ENCODE results near the gene MYL3. TPM values are rescaled to one million over a fixed set of nuclear protein-coding genes. Genes with fewer than 3 reads are reported as not detected.
"Not testable (repeated sequence)": the region's sequence is repeated elsewhere in the genome, so short reads cannot be mapped to it uniquely, and the experiment has no call there.

Gene MYL3
- polyA plus RNA-seq (2012; ENCODE audit: insufficient read depth, insufficient read length, low read depth) = not detected

DNA sequence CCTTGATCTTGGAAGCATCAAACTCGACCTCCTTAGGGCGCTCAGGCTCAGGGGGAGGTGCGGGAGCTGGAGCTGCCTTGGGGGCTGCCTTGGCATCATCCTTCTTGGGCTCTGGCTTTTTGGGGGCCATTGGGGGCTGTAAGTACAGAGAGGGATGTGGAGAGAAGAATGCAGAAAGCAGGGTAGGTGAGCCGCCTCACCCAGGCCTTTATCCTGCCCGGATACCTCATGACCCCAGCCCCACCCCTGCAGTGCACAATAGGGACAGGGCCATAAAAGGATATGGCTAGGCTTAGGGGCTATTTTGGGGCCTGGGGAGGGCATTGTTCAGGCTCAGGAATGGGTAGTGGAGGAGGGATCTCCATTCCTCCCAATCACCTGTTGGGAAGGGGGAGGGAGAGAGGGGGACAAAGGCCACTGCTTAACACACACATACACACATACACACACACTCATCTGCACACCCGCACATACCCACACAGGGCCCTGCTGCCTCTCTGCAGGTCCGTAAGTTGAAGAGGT, at the start of gene MYL3:
Gene MYL3 (minus strand): TSS at position 184 of the 522 bp plus-strand sequence. CDS start 54 bp downstream, at position 130.
- H3K4me1 ChIP-seq = no peaks in the 10 kb centered on the region
- no peaks in the 10 kb centered on the region for H3K27me3 ChIP-seq
- no peak within 1 kb of the TSS for H3K4me3 ChIP-seq (ENCODE audit: low read depth, low read length)
- TF ChIP-seq, protein P1, sequence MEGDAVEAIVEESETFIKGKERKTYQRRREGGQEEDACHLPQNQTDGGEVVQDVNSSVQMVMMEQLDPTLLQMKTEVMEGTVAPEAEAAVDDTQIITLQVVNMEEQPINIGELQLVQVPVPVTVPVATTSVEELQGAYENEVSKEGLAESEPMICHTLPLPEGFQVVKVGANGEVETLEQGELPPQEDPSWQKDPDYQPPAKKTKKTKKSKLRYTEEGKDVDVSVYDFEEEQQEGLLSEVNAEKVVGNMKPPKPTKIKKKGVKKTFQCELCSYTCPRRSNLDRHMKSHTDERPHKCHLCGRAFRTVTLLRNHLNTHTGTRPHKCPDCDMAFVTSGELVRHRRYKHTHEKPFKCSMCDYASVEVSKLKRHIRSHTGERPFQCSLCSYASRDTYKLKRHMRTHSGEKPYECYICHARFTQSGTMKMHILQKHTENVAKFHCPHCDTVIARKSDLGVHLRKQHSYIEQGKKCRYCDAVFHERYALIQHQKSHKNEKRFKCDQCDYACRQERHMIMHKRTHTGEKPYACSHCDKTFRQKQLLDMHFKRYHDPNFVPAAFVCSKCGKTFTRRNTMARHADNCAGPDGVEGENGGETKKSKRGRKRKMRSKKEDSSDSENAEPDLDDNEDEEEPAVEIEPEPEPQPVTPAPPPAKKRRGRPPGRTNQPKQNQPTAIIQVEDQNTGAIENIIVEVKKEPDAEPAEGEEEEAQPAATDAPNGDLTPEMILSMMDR (IDR thresholded peaks at IDR 0.05; ENCODE audit: low read depth, low read length) = no peak
- no peaks in the 10 kb centered on the region for H3K9me3 ChIP-seq
- no peak for DNase-seq
- H3K36me3 ChIP-seq = no peaks in the 10 kb centered on the region

DNA sequence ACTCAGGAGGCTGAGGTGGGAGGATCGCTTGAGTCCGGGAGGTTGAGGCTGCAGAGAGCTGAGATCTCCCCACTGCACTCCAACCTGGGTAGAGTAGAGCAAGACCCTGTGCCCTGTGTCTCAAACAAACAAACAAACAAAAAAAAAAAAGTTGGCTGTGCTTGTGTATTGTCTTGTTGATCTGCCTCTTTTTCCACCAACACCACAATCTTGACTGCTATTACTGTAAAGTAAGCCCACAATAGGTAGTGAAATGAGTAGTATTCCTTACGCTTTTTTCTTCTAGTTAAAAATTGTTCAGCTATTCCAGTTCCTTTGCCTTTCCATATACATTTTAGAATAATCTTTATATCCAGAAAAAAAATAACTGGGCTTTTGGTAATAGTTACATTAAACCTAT, 49.7 kb upstream of the MYL3 start:
- Histone ChIP-seq H3K9me3 (no peaks in the 10 kb centered on the region), H3K4me3 (ENCODE audit: low read depth, low read length) (no peak overlapping the region), H3K36me3 (no peaks in the 10 kb centered on the region), H3K27me3 (no peaks in the 10 kb centered on the region), H3K4me1 (peaks cover 7% of the 10 kb centered on the region; the same call in 1 of the 2 replicates)
- TF ChIP-seq, protein P1 (IDR thresholded peaks at IDR 0.05; ENCODE audit: low read depth, low read length) = no peak
- DNase-seq = no peak

DNA sequence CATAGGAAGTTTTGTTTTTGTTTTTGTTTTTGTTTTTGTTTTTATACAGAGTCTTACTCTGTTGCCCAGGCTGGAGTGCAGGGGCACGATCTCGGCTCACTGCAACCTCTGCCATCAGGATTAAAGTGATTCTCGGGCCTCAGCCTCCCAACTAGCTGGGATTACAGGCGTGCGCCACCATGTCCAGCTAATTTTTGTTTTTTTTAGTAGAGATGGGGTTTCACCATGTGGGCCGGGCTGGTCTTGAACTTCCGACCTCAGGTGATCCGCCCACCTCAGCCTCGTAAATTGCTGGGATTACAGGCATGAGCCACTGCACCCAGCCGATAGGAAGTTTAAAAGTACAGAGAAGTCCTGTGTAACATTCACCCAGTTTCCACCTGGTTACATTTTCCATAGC, 47.7 kb upstream of the MYL3 start:
- not testable (repeated sequence) for H3K36me3 ChIP-seq; H3K4me1 ChIP-seq; DNase-seq; H3K9me3 ChIP-seq; H3K4me3 ChIP-seq (ENCODE audit: low read depth, low read length); H3K27me3 ChIP-seq

DNA sequence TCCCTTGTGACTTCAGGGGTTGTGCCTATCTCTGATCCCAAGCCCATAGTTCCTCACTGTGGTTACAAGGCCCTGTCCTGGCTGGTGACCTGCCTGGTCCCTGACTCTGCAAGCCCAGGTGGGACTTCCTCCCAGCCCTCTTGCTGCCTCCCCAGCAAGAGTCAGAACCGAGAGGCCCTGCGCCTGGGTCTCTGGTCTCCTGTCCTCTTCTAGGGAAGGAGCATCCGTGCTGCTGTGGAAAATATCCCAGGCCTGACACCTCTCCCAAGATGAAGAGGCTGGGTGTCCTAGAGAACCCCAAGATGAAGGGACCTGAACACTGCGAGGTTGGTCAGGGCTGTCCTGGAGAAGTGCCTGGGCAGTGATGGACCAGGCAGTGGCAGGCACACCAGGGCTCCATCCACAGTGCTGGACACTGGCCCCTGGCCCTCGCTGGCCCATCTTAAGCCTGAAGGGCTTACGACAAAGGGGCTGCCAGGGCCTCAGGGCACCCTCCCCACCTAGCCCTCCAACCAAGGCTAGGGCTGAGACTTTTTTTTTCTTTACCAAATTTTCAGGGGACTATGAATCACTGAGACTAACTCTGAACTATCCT, 47.0 kb upstream of the MYL3 start:
- no peak for DNase-seq
- Histone ChIP-seq H3K4me3 (ENCODE audit: low read depth, low read length) (no peak overlapping the region), H3K9me3 (no peaks in the 10 kb centered on the region), H3K27me3 (no peaks in the 10 kb centered on the region), H3K36me3 (no peaks in the 10 kb centered on the region), H3K4me1 (peaks cover 7% of the 10 kb centered on the region; the same call in 1 of the 2 replicates)
- TF ChIP-seq, protein P1 (IDR thresholded peaks at IDR 0.05; ENCODE audit: low read depth, low read length) = no peak

DNA sequence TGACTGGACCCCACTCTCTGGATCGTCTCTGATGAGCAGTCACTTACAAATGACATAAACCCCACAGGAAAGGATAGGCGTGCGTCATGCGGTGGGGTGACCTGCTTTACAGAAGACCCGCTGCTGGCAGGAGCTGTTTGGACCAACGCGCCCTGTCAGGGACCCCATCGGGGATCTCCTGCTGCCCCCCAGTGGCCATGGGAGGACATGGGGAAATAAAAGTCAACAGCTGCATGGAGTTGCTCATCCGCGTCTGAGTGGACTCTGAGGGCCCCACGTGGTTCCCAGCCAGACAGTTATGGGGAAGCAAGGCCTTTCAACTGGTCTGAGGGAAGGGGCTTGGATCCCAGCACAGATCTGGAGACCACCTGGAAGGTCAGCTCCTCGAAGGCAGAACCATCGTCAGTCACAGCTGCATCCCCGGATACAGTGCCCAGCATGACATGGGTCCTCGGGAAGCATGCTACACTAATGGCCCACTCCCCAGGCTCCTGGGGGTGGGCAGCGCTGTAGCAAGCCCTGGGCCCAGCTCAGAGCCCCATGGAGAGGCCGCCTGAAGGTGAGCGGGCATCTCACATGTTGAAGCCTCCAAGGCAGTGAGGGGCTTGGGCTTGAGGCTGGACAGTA, 46.4 kb upstream of the MYL3 start:
- H3K27me3 ChIP-seq = no peaks in the 10 kb centered on the region
- no peaks in the 10 kb centered on the region for H3K36me3 ChIP-seq
- TF ChIP-seq, protein P1 (IDR thresholded peaks at IDR 0.05; ENCODE audit: low read depth, low read length) = peak; percentile 74
- H3K4me3 ChIP-seq (ENCODE audit: low read depth, low read length) = no peak overlapping the region
- no peaks in the 10 kb centered on the region for H3K9me3 ChIP-seq
- peaks cover 7% of the 10 kb centered on the region; the same call in 1 of the 2 replicates for H3K4me1 ChIP-seq
- peak; percentile 87 for DNase-seq

DNA sequence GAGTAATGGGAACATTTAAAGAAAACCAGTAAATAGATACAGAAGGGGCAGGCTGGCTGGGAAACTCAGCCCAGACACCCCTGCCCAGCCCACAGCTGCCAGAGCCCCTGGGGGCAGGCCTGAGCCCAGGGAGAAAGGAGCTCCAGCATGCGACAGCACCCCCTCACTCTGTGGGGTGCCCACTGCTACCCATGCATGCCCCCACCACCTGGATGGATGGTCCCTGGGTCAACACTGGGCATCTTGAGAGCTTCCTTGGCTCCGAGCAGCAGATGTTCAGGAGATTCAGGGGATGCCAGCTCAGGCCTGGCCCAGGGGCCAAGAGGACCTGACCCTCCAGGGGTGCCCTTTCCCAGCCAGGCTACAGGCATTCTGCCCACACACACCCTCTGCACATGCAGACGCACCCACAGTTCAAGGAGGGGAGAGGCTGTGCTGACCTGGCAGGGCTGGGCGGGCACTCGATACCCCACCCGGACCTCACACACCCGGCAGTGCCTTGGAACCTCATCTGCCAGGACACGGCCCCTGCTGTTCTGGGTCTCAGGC, 45.8 kb upstream of the MYL3 start:
- DNase-seq = no peak
- Histone ChIP-seq H3K27me3 (no peaks in the 10 kb centered on the region), H3K36me3 (no peaks in the 10 kb centered on the region), H3K9me3 (no peaks in the 10 kb centered on the region), H3K4me3 (ENCODE audit: low read depth, low read length) (no peak overlapping the region), H3K4me1 (peaks cover 7% of the 10 kb centered on the region; the same call in 1 of the 2 replicates)
- TF ChIP-seq, protein P1 (IDR thresholded peaks at IDR 0.05; ENCODE audit: low read depth, low read length) = no peak
